ENCODE results near the gene TMC5. TPM values are rescaled to one million over a fixed set of nuclear protein-coding genes. Genes with fewer than 3 reads are reported as not detected.

TMC5 gene
- total and polyA plus RNA-seq, 2 of the 13 experiments (the other 11 are each of a cell fraction or from before 2014, with no cell fraction given): 0.09 to 0.41 TPM

GRCh38 chr16:19521471-19522396 is 104.1 kb downstream of the TMC5 start, which contains the start of gene GDE1 (continued):
- peak; percentile 68 for TF ChIP-seq ZNF770 (CRISPR knock-in tag; IDR thresholded peaks at IDR 0.05)
- peak; percentile 85; the same call in 1 of the 2 replicates for TF ChIP-seq ZNF747 (CRISPR knock-in tag; IDR thresholded peaks at IDR 0.05; ENCODE audit: borderline replicate concordance)
- no peak for TF ChIP-seq ZNF296 (CRISPR knock-in tag; conservative IDR thresholded peaks at IDR 0.05)
- TF ChIP-seq ZNF550 (CRISPR knock-in tag; IDR thresholded peaks at IDR 0.05; ENCODE audit: borderline replicate concordance): no peak
- peak; percentile 61; the same call in 1 of the 2 replicates for TF ChIP-seq PPARG (CRISPR knock-in tag; conservative IDR thresholded peaks at IDR 0.05)
- no peak for TF ChIP-seq TEF (CRISPR knock-in tag; IDR thresholded peaks at IDR 0.05)
- no peak for TF ChIP-seq ZNF468 (CRISPR knock-in tag; IDR thresholded peaks at IDR 0.05)
- peak; percentile 70; the same call in 1 of the 2 replicates for TF ChIP-seq ZFP41 (CRISPR knock-in tag; IDR thresholded peaks at IDR 0.05; ENCODE audit: borderline replicate concordance)
- TF ChIP-seq HMGA1 (CRISPR knock-in tag; conservative IDR thresholded peaks at IDR 0.05): no peak
- 0 out of 2 replicates have a peak, but pooled peaks have one; percentile 6 for TF ChIP-seq MLX (CRISPR knock-in tag; IDR thresholded peaks at IDR 0.05)
- peak; percentile 90; the same call in 1 of the 2 replicates for TF ChIP-seq MXD4 (CRISPR knock-in tag; IDR thresholded peaks at IDR 0.05)
- TF ChIP-seq ZNF207 (IDR thresholded peaks at IDR 0.05; ENCODE audit: borderline replicate concordance): no peak
- peak; percentile 97 for TF ChIP-seq ZGPAT (CRISPR knock-in tag; IDR thresholded peaks at IDR 0.05)
- peak; percentile 94; the same call in 1 of the 2 replicates for TF ChIP-seq KDM2A (CRISPR knock-in tag; IDR thresholded peaks at IDR 0.05; ENCODE audit: borderline replicate concordance, low read depth)
- peak; percentile 93 for TF ChIP-seq THAP11 (CRISPR knock-in tag; IDR thresholded peaks at IDR 0.05)
- peak; percentile 97 for TF ChIP-seq HOXA3 (CRISPR knock-in tag; IDR thresholded peaks at IDR 0.05)
- 0 out of 2 replicates have a peak, but pooled peaks have one; percentile 69 for TF ChIP-seq ZNF546 (CRISPR knock-in tag; conservative IDR thresholded peaks at IDR 0.05)
- peak; percentile 94; the same call in 1 of the 2 replicates for TF ChIP-seq ZNF430 (CRISPR knock-in tag; IDR thresholded peaks at IDR 0.05)
- no peak; the same call in none of the 2 replicates for TF ChIP-seq SIX4 (CRISPR knock-in tag; IDR thresholded peaks at IDR 0.05)
- peak; percentile 90 for TF ChIP-seq NFYC (CRISPR knock-in tag; IDR thresholded peaks at IDR 0.05)
- no peak for TF ChIP-seq CSRNP2 (CRISPR knock-in tag; conservative IDR thresholded peaks at IDR 0.05; ENCODE audit: low read depth)
- TF ChIP-seq RNF2 (conservative IDR thresholded peaks at IDR 0.05; ENCODE audit: low read depth): peak; percentile 77; the same call in 1 of the 2 replicates
- no peak for TF ChIP-seq ZFYVE20 (CRISPR knock-in tag; IDR thresholded peaks at IDR 0.05; ENCODE audit: borderline replicate concordance, low read depth)
